GM12864 (cell line): ENCODE measurements around the gene GNB1.

ENCODE experiments used
- DNase-seq: peaks from one replicate; pipeline ENCODE4 v3.0.0-alpha.2; 2011; ENCODE audit warnings: low read depth
- H3K4me3 ChIP-seq: 2 replicates; pipeline ENCODE4 v1.5.1; 2011; ENCODE audit warnings: mild to moderate bottlenecking, low read depth, low read length, control low read depth
- TF ChIP-seq, protein P1 (sequence below): IDR thresholded peaks from 2 replicates; pipeline ENCODE4 v1.5.1; 2011; ENCODE audit warnings: low read depth, mild to moderate bottlenecking, moderate library complexity, low read length, control low read depth, inconsistent platforms; ENCODE audit errors: missing control alignments

GNB1 gene

DNA sequence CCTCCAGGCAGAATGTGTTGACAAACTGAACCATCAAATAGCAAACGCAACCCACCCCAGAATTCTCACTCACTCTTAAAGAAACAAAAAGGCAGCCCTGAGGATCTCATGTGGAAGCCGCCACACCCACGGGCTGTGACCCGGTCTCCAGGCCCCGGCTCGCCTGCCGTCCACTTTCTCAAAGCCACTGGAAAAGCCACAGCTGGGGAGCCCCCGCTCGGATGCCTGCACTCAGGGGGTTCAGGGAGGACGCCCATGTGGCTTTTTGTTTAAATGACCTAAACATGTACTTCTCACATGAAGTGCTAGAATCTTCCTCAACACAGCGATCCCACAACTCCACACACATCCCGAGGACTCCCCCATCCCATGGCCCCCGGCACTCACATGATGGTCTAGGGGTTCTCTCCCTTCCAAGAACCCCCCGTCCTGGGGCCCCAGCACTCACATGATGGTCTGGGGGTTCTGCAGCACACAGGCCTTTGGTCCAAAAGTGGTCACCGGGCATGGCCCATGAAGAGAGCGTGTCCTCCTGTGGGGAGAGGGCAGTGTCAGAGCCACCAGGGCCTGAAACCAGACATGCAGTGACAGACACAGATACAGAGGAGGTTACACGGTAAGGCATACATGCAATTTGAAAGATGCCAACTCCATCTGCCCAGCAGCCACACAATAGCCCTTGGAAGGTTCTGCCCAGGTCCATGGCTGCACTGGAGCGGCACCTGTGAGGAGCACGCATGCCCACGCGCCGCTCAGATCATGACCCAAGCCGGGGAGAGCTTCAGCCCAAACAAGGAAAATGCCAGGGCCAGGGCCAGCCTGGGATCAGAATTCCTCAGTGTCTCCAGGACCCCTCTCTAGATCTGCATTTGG, 129.1 kb downstream of the GNB1 start:
- no peak overlapping the region for H3K4me3 ChIP-seq
- no peak for DNase-seq
- TF ChIP-seq, protein P1, sequence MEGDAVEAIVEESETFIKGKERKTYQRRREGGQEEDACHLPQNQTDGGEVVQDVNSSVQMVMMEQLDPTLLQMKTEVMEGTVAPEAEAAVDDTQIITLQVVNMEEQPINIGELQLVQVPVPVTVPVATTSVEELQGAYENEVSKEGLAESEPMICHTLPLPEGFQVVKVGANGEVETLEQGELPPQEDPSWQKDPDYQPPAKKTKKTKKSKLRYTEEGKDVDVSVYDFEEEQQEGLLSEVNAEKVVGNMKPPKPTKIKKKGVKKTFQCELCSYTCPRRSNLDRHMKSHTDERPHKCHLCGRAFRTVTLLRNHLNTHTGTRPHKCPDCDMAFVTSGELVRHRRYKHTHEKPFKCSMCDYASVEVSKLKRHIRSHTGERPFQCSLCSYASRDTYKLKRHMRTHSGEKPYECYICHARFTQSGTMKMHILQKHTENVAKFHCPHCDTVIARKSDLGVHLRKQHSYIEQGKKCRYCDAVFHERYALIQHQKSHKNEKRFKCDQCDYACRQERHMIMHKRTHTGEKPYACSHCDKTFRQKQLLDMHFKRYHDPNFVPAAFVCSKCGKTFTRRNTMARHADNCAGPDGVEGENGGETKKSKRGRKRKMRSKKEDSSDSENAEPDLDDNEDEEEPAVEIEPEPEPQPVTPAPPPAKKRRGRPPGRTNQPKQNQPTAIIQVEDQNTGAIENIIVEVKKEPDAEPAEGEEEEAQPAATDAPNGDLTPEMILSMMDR = no peak

GRCh38 chr1:1760715-1761114, 130.2 kb downstream of the GNB1 start:
- no peak overlapping the region for H3K4me3 ChIP-seq
- TF ChIP-seq, protein P1 = no peak
- no peak for DNase-seq

DNA sequence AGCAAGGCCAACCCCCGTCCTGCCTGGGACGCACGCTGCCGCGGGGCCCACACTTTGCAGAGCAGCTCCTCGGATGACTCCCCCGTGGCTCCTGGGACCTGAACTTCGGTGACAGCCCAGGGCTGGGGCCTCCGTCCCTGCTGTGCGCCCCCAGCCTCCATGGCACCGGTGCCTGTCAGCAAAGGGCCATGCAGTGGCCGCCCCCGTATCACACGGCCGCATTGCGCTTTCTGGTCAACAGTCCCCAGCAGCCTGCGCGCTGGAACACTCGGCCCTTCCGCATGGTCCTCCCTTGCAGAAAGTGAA, 130.6 kb downstream of the GNB1 start:
- TF ChIP-seq, protein P1 = no peak
- no peak overlapping the region for H3K4me3 ChIP-seq
- DNase-seq = no peak

GRCh38 chr1:1759456-1760344, 131.2 kb downstream of the GNB1 start:
- TF ChIP-seq, protein P1 = no peak
- H3K4me3 ChIP-seq = no peak overlapping the region
- DNase-seq = no peak

- TF ChIP-seq, protein P1 = no peak
- no peak overlapping the region for H3K4me3 ChIP-seq
- no peak for DNase-seq
Observed at GRCh38 chr1:1758692-1759455, 132.0 kb downstream of the GNB1 start.

DNA sequence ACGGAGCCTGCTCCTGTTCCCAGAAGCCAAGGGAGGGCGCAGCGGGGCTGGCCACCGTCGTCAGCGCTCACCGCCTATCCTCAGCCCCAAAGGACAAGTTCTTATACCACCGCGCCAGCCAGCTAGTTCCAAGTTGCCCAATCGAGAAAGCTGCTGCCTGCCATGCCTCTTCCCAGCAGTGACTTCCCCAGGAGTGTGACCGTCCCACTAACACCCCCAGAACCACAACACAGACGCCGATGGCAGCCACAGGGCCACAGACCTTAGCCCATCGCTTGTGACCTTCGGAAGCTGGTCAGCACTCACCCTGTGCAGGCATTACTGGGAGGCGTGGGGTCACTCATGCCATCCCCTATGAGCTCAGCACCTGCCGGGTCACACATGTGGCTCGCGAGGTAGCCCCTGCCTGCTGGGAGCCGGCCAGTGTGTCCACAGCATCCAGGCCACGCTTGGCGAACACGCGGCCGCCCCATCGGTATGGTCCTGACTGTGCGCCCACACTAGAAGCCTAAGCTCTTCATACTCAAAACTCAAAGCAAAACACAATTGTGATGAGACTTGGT, 132.7 kb downstream of the GNB1 start:
- TF ChIP-seq, protein P1 = no peak
- no peak overlapping the region for H3K4me3 ChIP-seq
- no peak for DNase-seq
